ENCODE results near the gene LATS2. TPM values are rescaled to one million over a fixed set of nuclear protein-coding genes. Genes with fewer than 3 reads are reported as not detected.
"Not testable (repeated sequence)": the region's sequence is repeated elsewhere in the genome, so short reads cannot be mapped to it uniquely, and the experiment has no call there.

LATS2 gene
- total RNA-seq, 4 donors from 2014 or later = 13.2 to 27.6 (median 21.1) TPM

DNA sequence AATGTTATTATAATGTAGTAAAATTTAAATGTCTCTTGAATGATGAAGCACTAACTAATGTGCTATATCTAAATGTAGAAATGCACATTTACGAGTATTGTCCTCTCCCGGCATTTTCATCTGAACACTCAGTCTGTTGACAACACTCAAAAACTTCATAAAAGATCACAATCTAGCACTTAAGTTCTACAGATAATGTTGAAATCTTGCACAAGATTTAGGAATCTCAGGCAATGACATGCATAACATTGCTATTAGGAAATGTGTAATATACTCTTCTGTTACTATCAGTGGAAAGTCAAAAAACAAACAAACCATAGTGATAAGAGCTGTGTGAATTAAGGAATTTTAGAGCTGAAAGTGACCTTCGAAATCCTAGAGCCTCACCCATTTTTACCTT, 121.3 kb downstream of the LATS2 start:
- no peak for DNase-seq (ENCODE audit: low spot score in 2 of 2)
- no peak overlapping the region for H3K4me3 ChIP-seq (ENCODE audit: low read depth, poor library complexity, severe bottlenecking)
- TF ChIP-seq CTCF (IDR thresholded peaks at IDR 0.05) (no peak), POLR2A (IDR thresholded peaks at IDR 0.05) (no peak)
- intact Hi-C loops (cut with DNase I; ENCODE audit: low total_unique reads) = no loop called here
- 59 to 63% methylated on average over 3 of the region's 3 CpGs for WGBS, 2 donors

DNA sequence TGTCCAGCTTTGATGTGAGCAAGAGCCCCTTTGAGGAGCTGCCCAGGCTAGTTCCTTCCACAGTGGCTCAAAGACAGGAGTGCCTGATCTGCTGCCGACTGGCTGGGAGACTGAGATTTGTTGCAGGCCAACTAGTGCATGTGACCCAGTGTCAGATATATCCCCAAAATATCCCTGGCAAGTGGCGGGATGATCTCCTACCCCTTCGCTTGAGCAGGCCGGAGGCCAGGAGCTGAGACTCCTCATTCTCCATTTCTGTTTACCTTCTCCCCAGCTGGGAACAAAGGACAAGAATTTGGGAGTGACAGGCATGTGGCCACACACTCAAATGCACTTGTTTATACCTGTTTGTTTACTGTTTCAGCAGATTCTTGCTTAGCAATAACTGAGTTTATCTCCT, 121.7 kb downstream of the LATS2 start:
- no peak for TF ChIP-seq POLR2A (IDR thresholded peaks at IDR 0.05)
- no peak for TF ChIP-seq CTCF (IDR thresholded peaks at IDR 0.05)
- intact Hi-C loops (cut with DNase I; ENCODE audit: low total_unique reads) = no loop called here
- H3K4me3 ChIP-seq (ENCODE audit: low read depth, poor library complexity, severe bottlenecking) = no peak overlapping the region
- 52 to 54% methylated on average over 4 of the region's 4 CpGs for WGBS, 2 donors
- no peak for DNase-seq (ENCODE audit: low spot score in 2 of 2)

- no peak for DNase-seq (ENCODE audit: low spot score in 2 of 2)
- 79 to 80% methylated on average over 6 of the region's 6 CpGs for WGBS, 2 donors
- H3K4me3 ChIP-seq (ENCODE audit: low read depth, poor library complexity, severe bottlenecking) = no peak overlapping the region
- TF ChIP-seq POLR2A (IDR thresholded peaks at IDR 0.05) = no peak
- no peak for TF ChIP-seq CTCF (IDR thresholded peaks at IDR 0.05)
- intact Hi-C loops (cut with DNase I; ENCODE audit: low total_unique reads) = no loop called here
Observed at GRCh38 chr13:20938302-20938701, 123.1 kb downstream of the LATS2 start.

DNA sequence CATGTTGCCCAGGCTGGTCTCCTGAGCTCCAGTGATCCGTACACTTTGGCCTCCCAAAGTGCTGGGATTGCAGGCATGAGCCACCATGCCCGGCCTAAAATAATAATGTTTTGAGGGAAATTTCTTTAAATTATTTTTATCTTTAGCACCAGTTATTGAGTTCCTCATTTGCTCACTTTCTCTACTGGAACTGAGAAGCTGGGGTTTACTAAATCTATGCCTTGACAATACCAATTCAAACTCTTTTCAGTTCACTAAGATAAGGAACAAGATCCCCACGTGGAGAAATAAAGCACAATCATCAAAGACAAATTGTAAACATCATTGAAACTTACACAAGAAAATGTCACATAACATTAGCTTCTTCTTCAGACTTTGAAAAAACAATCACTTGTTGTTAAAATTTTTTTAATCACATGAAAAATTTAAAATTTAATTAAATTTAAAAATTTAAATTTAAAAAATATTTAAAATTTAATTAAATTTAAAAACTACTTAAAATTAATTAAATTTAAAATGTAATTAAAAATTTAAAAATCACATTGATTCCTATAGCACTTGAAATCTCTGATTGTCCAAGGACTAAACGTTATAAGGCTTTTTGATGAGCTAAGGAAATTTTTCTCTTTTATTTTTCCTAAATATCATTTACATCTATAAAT, 133.7 kb downstream of the LATS2 start:
- WGBS, 2 donors = 73 to 76% methylated on average over 4 of the region's 4 CpGs
- intact Hi-C loops (cut with DNase I; ENCODE audit: low total_unique reads) = loop anchor here (10.0 kb wide), 1 partner anchor 433 kb away; no protein-coding TSS in a partner anchor
- TF ChIP-seq CTCF (IDR thresholded peaks at IDR 0.05) (no peak), POLR2A (IDR thresholded peaks at IDR 0.05) (no peak)
- no peak for DNase-seq (ENCODE audit: low spot score in 2 of 2)
- H3K4me3 ChIP-seq (ENCODE audit: low read depth, poor library complexity, severe bottlenecking) = no peak overlapping the region

- WGBS, 2 donors = 64 to 83% methylated on average over 13 of the region's 13 CpGs
- not testable (repeated sequence) for H3K4me3 ChIP-seq (ENCODE audit: low read depth, poor library complexity, severe bottlenecking)
- peak in 1 of 2 donors; percentile 56 for DNase-seq (ENCODE audit: low spot score in 2 of 2)
- intact Hi-C loops (cut with DNase I; ENCODE audit: low total_unique reads) = loop anchor here (10.0 kb wide), 1 partner anchor 431 kb away; no protein-coding TSS in a partner anchor
Observed at GRCh38 chr13:20925395-20925790, 136.0 kb downstream of the LATS2 start.

- intact Hi-C loops (cut with DNase I; ENCODE audit: low total_unique reads) = loop anchor here (10.0 kb wide), 1 partner anchor 430 kb away; no protein-coding TSS in a partner anchor
- peak; percentile 75 to 90 for DNase-seq (ENCODE audit: low spot score in 2 of 2)
- TF ChIP-seq POLR2A (IDR thresholded peaks at IDR 0.05) = no peak
- TF ChIP-seq CTCF (IDR thresholded peaks at IDR 0.05) = no peak
- no peak overlapping the region for H3K4me3 ChIP-seq (ENCODE audit: low read depth, poor library complexity, severe bottlenecking)
- 32 to 37% methylated on average over 3 of the region's 3 CpGs for WGBS, 2 donors
Observed at GRCh38 chr13:20924758-20925394, 136.5 kb downstream of the LATS2 start.
